HL-60 (cell line): Measurements from ENCODE around the gene ITPRIP.

ENCODE experiments used
- DNase-seq, 2 experiments: peaks; one replicate each; pipeline ENCODE4 v3.0.0-alpha.2; 2010 to 2020; ENCODE audit warnings: low read depth in 1 of 2, low spot score in 1 of 2
- H3K27ac ChIP-seq: fragments of 250-450 bp; sonication (Bioruptor Pico); replicated peaks from 2 replicates; pipeline ENCODE4 v1.5.1; 2020; ENCODE audit warnings: mild to moderate bottlenecking, moderate library complexity
- H3K27me3 ChIP-seq: fragments of 250-450 bp; sonication (Bioruptor Pico); 2 replicates; pipeline ENCODE4 v1.5.1; 2021; ENCODE audit warnings: mild to moderate bottlenecking, moderate library complexity; ENCODE audit not compliant: insufficient read depth, poor library complexity, severe bottlenecking
- H3K4me3 ChIP-seq: replicated peaks from 2 replicates; pipeline ENCODE4 v1.5.1; 2011; ENCODE audit warnings: mild to moderate bottlenecking, control low read depth, low read length; ENCODE audit not compliant: insufficient read depth
- CTCF ChIP-seq: IDR thresholded peaks from one replicate; pipeline ENCODE4 v1.5.1; 2011; ENCODE audit warnings: low read length, control low read depth, inconsistent platforms; ENCODE audit not compliant: insufficient read depth
- GABPA ChIP-seq: IDR thresholded peaks from 2 replicates; pipeline ENCODE4 v1.6.1; 2012; ENCODE audit warnings: low read depth
- POLR2AphosphoS5 ChIP-seq: IDR thresholded peaks from 2 replicates; pipeline ENCODE4 v1.6.1; 2012; ENCODE audit warnings: low read depth
- REST ChIP-seq: IDR thresholded peaks from 2 replicates; pipeline ENCODE4 v1.6.1; 2012; ENCODE audit warnings: low read depth; ENCODE audit not compliant: insufficient replicate concordance
- SPI1 ChIP-seq: IDR thresholded peaks from 2 replicates; pipeline ENCODE4 v1.6.1; 2012; ENCODE audit warnings: low read depth, mild to moderate bottlenecking, borderline replicate concordance

Gene ITPRIP

DNA sequence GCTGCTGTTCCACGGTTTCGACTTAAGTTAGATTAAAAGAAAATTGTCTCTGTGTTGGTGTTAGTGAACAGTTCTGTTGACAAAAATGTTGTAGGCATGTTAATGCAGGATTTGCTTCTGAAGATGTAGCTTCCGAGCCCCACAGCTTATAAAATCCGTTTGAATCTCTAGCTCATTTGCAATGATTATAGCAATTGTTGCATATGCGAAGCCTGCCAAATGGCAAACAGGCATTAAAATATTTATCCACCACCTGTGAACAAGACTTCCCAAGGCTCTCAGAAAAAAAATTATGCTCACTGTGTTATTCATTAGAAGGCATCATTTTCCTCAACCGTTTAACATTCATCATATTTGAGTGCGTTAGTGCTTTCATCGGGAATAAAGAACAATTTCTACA lies 29.6 kb upstream of the ITPRIP start:
- no peak for DNase-seq
- no peak for TF ChIP-seq CTCF
- Histone ChIP-seq H3K4me3 (no peak overlapping the region), H3K27me3 (no peaks in the 10 kb centered on the region), H3K27ac (no peak overlapping the region)

GRCh38 chr10:104359811-104360210 lies 21.5 kb upstream of the ITPRIP start:
- no peak for DNase-seq
- no peak overlapping the region for H3K4me3 ChIP-seq
- H3K27me3 ChIP-seq = no peaks in the 10 kb centered on the region
- H3K27ac ChIP-seq = no peak overlapping the region
- TF ChIP-seq SPI1 = no peak
- TF ChIP-seq REST = no peak
- TF ChIP-seq GABPA = no peak
- no peak for TF ChIP-seq CTCF
- no peak for TF ChIP-seq POLR2AphosphoS5

DNA sequence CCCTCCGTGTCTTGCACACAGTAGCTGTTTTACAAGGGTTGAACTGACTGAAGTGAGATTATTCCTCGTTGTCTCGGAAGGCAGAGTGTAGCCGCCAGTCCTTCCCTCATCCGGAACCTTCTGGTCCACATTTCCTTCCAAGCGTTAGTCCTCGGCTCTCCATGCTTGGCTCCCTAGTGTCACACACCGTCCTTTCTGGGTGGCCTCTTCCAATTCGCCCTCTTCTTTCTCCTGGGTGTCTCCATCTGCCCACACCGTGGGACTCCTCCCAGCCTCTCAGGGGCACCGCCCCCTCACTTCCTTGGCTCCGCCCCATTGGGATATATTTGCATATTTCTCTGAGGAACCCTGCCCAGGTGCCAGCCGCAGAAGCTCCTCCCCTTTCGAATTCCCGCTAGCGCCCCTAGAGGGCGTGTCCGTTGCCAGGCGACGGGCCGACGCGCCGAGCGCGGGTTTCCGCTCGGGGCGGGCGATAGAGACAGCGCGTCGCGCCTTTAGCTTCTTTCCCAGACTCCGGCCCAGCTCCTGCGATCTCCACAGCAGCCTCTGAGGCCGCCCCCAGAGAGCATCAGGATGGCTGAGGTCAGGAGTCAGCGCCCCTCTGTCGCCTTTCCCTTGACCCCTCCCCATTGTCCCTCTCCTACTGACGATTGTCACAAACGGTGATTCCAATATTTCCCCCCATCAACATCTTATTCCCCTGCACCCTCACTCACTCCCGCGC lies 15.2 kb upstream of the ITPRIP start, which contains the start of gene CFAP58:
CFAP58 (plus strand) TSS at position 509 of the 724 bp plus-strand sequence; CDS start at position 574, 65 bp downstream.
- Histone ChIP-seq H3K27me3 (no peaks in the 10 kb centered on the region), H3K4me3 (peak within 1 kb of the TSS; percentile 24), H3K27ac (no peak within 1 kb of the TSS)
- DNase-seq = peak; percentile 67 to 89
- TF ChIP-seq SPI1 (peak; percentile 25; the same call in 1 of the 2 replicates), GABPA (no peak), CTCF (peak; percentile 47), REST (no peak), POLR2AphosphoS5 (no peak)

DNA sequence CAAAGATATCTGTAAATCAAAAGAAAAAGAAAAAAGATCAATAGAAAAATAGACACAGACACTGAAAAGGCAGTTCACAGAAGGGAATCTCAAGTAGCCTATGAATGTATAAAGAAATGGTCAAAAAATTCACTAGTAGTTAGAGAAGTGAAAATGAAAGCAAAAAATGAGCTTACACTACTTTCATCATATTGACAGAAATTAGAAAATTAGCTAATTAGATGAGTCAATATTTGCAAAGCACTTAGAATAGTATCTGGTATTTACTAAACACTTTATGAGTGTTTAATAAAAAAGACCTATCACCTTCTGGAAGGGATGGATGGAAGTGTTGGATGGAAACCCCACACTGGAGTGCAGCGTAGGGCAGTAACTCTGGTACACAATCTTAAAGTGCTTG lies 13.7 kb upstream of the ITPRIP start:
- no peak for DNase-seq
- no peaks in the 10 kb centered on the region for H3K27me3 ChIP-seq
- peak overlapping the region; percentile 62 for H3K27ac ChIP-seq
- no peak overlapping the region for H3K4me3 ChIP-seq
- no peak for TF ChIP-seq CTCF
- TF ChIP-seq REST = no peak
- no peak for TF ChIP-seq SPI1
- no peak for TF ChIP-seq GABPA
- TF ChIP-seq POLR2AphosphoS5 = no peak
